Prostate gland (tissue), 2 donors: ENCODE data around the gene RBP7. TPM values are rescaled to one million over a fixed set of nuclear protein-coding genes. Genes with fewer than 3 reads are reported as not detected.
"Not testable (repeated sequence)": the region's sequence is repeated elsewhere in the genome, so short reads cannot be mapped to it uniquely, and the experiment has no call there.

Experiments
- DNase-seq: peaks from one replicate; pipeline ENCODE4 v3.0.0-alpha.2; 2019; ENCODE audit warnings: low spot score
- H3K27ac ChIP-seq, 2 donors: fragments of 200-600 bp; sonication (generic); 2 replicates each; pipeline ENCODE4 v1.5.1; 2017 to 2019
- H3K27me3 ChIP-seq: fragments of 200-600 bp; sonication (generic); replicated peaks from 2 replicates; pipeline ENCODE4 v1.5.1; 2019; ENCODE audit not compliant: insufficient read depth
- H3K36me3 ChIP-seq, 2 donors: fragments of 200-600 bp; sonication (generic); 1 replicate in 1 of 2; 2 replicates in 1 of 2; pipeline versions ENCODE4 v1.5.1 to v1.8.1; 2017 to 2019
- H3K4me1 ChIP-seq: fragments of 200-600 bp; sonication (generic); replicated peaks from 2 replicates; pipeline ENCODE4 v1.5.1; 2019
- H3K4me3 ChIP-seq, 2 donors: fragments of 200-600 bp; sonication (generic); 2 replicates each; pipeline ENCODE4 v1.5.1; 2017 to 2019
- H3K9me3 ChIP-seq: fragments of 200-600 bp; sonication (generic); 2 replicates; pipeline ENCODE4 v1.5.1; 2017
- POLR2A ChIP-seq: fragments of 450-650 bp; IDR thresholded peaks from one replicate; pipeline ENCODE4 v1.6.1; 2016; ENCODE audit warnings: antibody characterized with exemption, mild to moderate bottlenecking
- POLR2AphosphoS5 ChIP-seq: sonication (generic); formaldehyde crosslinking; IDR thresholded peaks from one replicate; pipeline ENCODE4 v1.6.1; 2017; ENCODE audit warnings: antibody characterized with exemption
- WGBS: methylation state at CpG from one replicate; pipeline ENCODE4 v1.1.5; 2018; 5-methylcytosine and 5-hydroxymethylcytosine counted together
- intact Hi-C: fragments of 100-400 bp; cut with DNase I; formaldehyde crosslinking; loops from one replicate; pipeline ENCODE4 v1.14.2; 2022
- total RNA-seq, 2 donors: library from RNA; depleted of rRNA; stranded (reverse); fragments of >200 nt; gene quantifications; one replicate each; pipeline ENCODE4 v1.1.0, GENCODE V29; 2016
- TF ChIP-seq, protein P1 (sequence below), 4 experiments: fragments of 200-600 bp in 2 of 4; fragments of 450-650 bp in 2 of 4; sonication (generic) in 2 of 4; IDR thresholded peaks; 1 replicate in 3 of 4; 2 replicates in 1 of 4; pipeline ENCODE4 v1.5.1; 2016 to 2019; ENCODE audit warnings: antibody characterized with exemption in 4 of 4, mild to moderate bottlenecking in 2 of 4, moderate library complexity in 2 of 4

Gene RBP7
- total RNA-seq, 2 donors from 2014 or later, result 5.9 to 23.5 TPM

GRCh38 chr1:10027027-10027426, 30.0 kb downstream of the RBP7 start:
- Histone ChIP-seq H3K9me3 (no peaks in the 10 kb centered on the region), H3K27ac (no peak overlapping the region), H3K4me1 (no peaks in the 10 kb centered on the region), H3K27me3 (no peaks in the 10 kb centered on the region), H3K36me3 (no peaks in the 10 kb centered on the region), H3K4me3 (no peak overlapping the region)
- TF ChIP-seq, protein P1, sequence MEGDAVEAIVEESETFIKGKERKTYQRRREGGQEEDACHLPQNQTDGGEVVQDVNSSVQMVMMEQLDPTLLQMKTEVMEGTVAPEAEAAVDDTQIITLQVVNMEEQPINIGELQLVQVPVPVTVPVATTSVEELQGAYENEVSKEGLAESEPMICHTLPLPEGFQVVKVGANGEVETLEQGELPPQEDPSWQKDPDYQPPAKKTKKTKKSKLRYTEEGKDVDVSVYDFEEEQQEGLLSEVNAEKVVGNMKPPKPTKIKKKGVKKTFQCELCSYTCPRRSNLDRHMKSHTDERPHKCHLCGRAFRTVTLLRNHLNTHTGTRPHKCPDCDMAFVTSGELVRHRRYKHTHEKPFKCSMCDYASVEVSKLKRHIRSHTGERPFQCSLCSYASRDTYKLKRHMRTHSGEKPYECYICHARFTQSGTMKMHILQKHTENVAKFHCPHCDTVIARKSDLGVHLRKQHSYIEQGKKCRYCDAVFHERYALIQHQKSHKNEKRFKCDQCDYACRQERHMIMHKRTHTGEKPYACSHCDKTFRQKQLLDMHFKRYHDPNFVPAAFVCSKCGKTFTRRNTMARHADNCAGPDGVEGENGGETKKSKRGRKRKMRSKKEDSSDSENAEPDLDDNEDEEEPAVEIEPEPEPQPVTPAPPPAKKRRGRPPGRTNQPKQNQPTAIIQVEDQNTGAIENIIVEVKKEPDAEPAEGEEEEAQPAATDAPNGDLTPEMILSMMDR (IDR thresholded peaks at IDR 0.05), result no peak
- no peak for TF ChIP-seq POLR2AphosphoS5
- TF ChIP-seq POLR2A, result no peak
- no peak for DNase-seq
- intact Hi-C loops, result no loop called here

DNA sequence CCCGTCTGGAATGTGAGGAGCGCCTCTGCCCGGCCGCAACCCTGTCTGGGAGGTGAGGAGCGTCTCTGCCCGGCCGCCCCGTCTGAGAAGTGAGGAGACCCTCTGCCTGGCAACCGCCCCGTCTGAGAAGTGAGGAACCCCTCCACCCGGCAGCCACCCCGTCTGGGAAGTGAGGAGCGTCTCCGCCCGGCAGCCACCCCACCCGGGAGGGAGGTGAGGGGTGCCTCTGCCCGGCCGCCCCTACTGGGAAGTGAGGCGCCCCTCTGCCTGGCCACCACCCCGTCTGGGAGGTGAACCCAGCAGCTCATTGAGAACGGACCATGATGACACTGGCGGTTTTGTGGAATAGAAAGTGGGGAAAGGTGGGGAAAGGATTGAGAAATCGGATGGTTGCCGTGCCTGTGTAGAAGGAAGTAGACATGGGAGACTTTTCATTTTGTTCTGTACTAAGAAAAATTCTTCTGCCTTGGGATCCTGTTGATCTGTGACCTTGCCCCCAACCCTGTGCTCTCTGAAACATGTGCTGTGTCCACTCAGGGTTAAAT, 32.0 kb downstream of the RBP7 start:
- H3K9me3 ChIP-seq, H3K27me3 ChIP-seq, H3K27ac ChIP-seq, H3K4me3 ChIP-seq, DNase-seq, H3K4me1 ChIP-seq, intact Hi-C loops, H3K36me3 ChIP-seq: not testable (repeated sequence)
- WGBS, result 93% methylated on average over 14 of the region's 24 CpGs

- intact Hi-C loops, result loop anchor here (5.0 kb wide), 2 partner anchors 89 to 181 kb away; partner anchors contain the start of genes KIF1B, LZIC and NMNAT1
- no peak overlapping the region for H3K4me3 ChIP-seq
- DNase-seq, result no peak
- H3K36me3 ChIP-seq, result no peaks in the 10 kb centered on the region
- no peak for TF ChIP-seq POLR2AphosphoS5
- TF ChIP-seq, protein P1 (IDR thresholded peaks at IDR 0.05), result no peak
- no peak for TF ChIP-seq POLR2A
- 90% methylated on average over 3 of the region's 3 CpGs for WGBS
- H3K27me3 ChIP-seq, result no peaks in the 10 kb centered on the region
- no peaks in the 10 kb centered on the region for H3K9me3 ChIP-seq
- no peaks in the 10 kb centered on the region for H3K4me1 ChIP-seq
- H3K27ac ChIP-seq, result no peak overlapping the region
These were observed 34.4 kb downstream of the RBP7 start for GRCh38 chr1:10031461-10031860.

GRCh38 chr1:10032590-10033358, 35.7 kb downstream of the RBP7 start, which contains the start of gene UBE4B:
Gene UBE4B, plus strand, starts transcription at chr1:10032958. Its CDS starts 713 bp downstream, at chr1:10033671.
- Histone ChIP-seq H3K27me3 (no peaks in the 10 kb centered on the region), H3K36me3 (no peaks in the 10 kb centered on the region)

GRCh38 chr1:10033359-10033845, 36.4 kb downstream of the RBP7 start:
- Histone ChIP-seq H3K27ac (peak overlapping the region; percentile 96 to 98), H3K4me3 (peak overlapping the region; percentile 93 to 96), H3K27me3 (no peaks in the 10 kb centered on the region), H3K36me3 (no peaks in the 10 kb centered on the region), H3K9me3 (no peaks in the 10 kb centered on the region), H3K4me1 (no peaks in the 10 kb centered on the region)
- DNase-seq, result peak; percentile 26
- intact Hi-C loops, result loop anchor here (2.0 to 5.0 kb wide), 5 partner anchors 75 to 179 kb away; partner anchors contain the start of genes KIF1B, LZIC and NMNAT1
- WGBS, result under 1% methylated on average over 19 of the region's 19 CpGs
- TF ChIP-seq, protein P1 (IDR thresholded peaks at IDR 0.05), result peak in 1 of 4 experiments; percentile 25
- TF ChIP-seq POLR2A, result no peak

More at GRCh38 chr1:10032590-10033358, 35.7 kb downstream of the RBP7 start, which contains the start of gene UBE4B:
- TF ChIP-seq POLR2A (peak; percentile 37), POLR2AphosphoS5 (peak; percentile 89)
- TF ChIP-seq, protein P1 (IDR thresholded peaks at IDR 0.05), result peak; percentile 85 to 97 (median 94)
- intact Hi-C loops, result loop anchor here (2.0 to 5.0 kb wide), 5 partner anchors 76 to 180 kb away; partner anchors contain the start of genes KIF1B, LZIC and NMNAT1
- Histone ChIP-seq H3K4me3 (peak within 1 kb of the TSS; percentile 93 to 96), H3K9me3 (no peaks in the 10 kb centered on the region), H3K27ac (peak within 1 kb of the TSS; percentile 96 to 98), H3K4me1 (no peaks in the 10 kb centered on the region)
- under 1% methylated on average over 64 of the region's 73 CpGs for WGBS
- peak; percentile 98 for DNase-seq
